ENCODE results near the gene SLC11A1. TPM values are rescaled to one million over a fixed set of nuclear protein-coding genes. Genes with fewer than 3 reads are reported as not detected.

The SLC11A1 gene
- total RNA-seq, 1 experiment from 2014 or later = 0.09 TPM

GRCh38 chr2:218375212-218375611 is 6.9 kb upstream of the SLC11A1 start:
- TF ChIP-seq, protein P1, sequence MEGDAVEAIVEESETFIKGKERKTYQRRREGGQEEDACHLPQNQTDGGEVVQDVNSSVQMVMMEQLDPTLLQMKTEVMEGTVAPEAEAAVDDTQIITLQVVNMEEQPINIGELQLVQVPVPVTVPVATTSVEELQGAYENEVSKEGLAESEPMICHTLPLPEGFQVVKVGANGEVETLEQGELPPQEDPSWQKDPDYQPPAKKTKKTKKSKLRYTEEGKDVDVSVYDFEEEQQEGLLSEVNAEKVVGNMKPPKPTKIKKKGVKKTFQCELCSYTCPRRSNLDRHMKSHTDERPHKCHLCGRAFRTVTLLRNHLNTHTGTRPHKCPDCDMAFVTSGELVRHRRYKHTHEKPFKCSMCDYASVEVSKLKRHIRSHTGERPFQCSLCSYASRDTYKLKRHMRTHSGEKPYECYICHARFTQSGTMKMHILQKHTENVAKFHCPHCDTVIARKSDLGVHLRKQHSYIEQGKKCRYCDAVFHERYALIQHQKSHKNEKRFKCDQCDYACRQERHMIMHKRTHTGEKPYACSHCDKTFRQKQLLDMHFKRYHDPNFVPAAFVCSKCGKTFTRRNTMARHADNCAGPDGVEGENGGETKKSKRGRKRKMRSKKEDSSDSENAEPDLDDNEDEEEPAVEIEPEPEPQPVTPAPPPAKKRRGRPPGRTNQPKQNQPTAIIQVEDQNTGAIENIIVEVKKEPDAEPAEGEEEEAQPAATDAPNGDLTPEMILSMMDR (IDR thresholded peaks at IDR 0.05; ENCODE audit: unreplicated experiment) = no peak
- ChIA-PET POLR2A (interaction anchor here (1.1 to 1.5 kb wide), 2 partner anchors 9 to 24 kb away, joined by 3 read pairs; no protein-coding TSS in a partner anchor), CTCF (interaction anchor here (0.6 to 0.9 kb wide), 3 partner anchors 73 to 229 kb away, joined by 3 to 5 read pairs (median 3); no protein-coding TSS in a partner anchor)
- peak; percentile 73 for DNase-seq (ENCODE audit: unreplicated experiment)
- no peaks in the 10 kb centered on the region for H3K9me3 Mint-ChIP-seq (ENCODE audit: unreplicated experiment)
- BruUV-seq (replicated peaks) = no TSS peak
- intact Hi-C loops (cut with micrococcal nuclease) = no loop called here
- no peak overlapping the region for H3K4me3 Mint-ChIP-seq (ENCODE audit: unreplicated experiment)
- H3K4me1 Mint-ChIP-seq (ENCODE audit: insufficient read depth, unreplicated experiment) = peaks cover 9% of the 10 kb centered on the region
- no peak overlapping the region for H3K27ac Mint-ChIP-seq (ENCODE audit: low read depth, unreplicated experiment)
- peaks cover 4% of the 10 kb centered on the region for H3K27me3 Mint-ChIP-seq (ENCODE audit: insufficient read depth, unreplicated experiment)
- no peaks in the 10 kb centered on the region for H3K36me3 Mint-ChIP-seq (ENCODE audit: insufficient read depth, unreplicated experiment)

GRCh38 chr2:218378053-218378452 is 4.0 kb upstream of the SLC11A1 start:
- ChIA-PET POLR2A (no interaction called here), CTCF (interaction anchor here (0.7 to 1.6 kb wide), 4 partner anchors 15 to 102 kb away, joined by 3 to 5 read pairs (median 3); partner anchors contain the start of genes CATIP and TMBIM1)
- H3K27me3 Mint-ChIP-seq (ENCODE audit: insufficient read depth, unreplicated experiment) = no peaks in the 10 kb centered on the region
- intact Hi-C loops (cut with micrococcal nuclease) = no loop called here
- H3K36me3 Mint-ChIP-seq (ENCODE audit: insufficient read depth, unreplicated experiment) = no peaks in the 10 kb centered on the region
- TF ChIP-seq, protein P1 (IDR thresholded peaks at IDR 0.05; ENCODE audit: unreplicated experiment) = no peak
- H3K4me3 Mint-ChIP-seq (ENCODE audit: unreplicated experiment) = no peak overlapping the region
- BruUV-seq (replicated peaks) = no TSS peak
- H3K27ac Mint-ChIP-seq (ENCODE audit: low read depth, unreplicated experiment) = no peak overlapping the region
- peaks cover 9% of the 10 kb centered on the region for H3K4me1 Mint-ChIP-seq (ENCODE audit: insufficient read depth, unreplicated experiment)
- no peak for DNase-seq (ENCODE audit: unreplicated experiment)
- H3K9me3 Mint-ChIP-seq (ENCODE audit: unreplicated experiment) = no peaks in the 10 kb centered on the region

- no peak for DNase-seq (ENCODE audit: unreplicated experiment)
- Mint-ChIP-seq H3K4me3 (ENCODE audit: unreplicated experiment) (no peak overlapping the region), H3K4me1 (ENCODE audit: insufficient read depth, unreplicated experiment) (peaks cover 10% of the 10 kb centered on the region), H3K9me3 (ENCODE audit: unreplicated experiment) (no peaks in the 10 kb centered on the region), H3K27me3 (ENCODE audit: insufficient read depth, unreplicated experiment) (no peaks in the 10 kb centered on the region), H3K36me3 (ENCODE audit: insufficient read depth, unreplicated experiment) (no peaks in the 10 kb centered on the region), H3K27ac (ENCODE audit: low read depth, unreplicated experiment) (no peak overlapping the region)
- intact Hi-C loops (cut with micrococcal nuclease) = no loop called here
- TF ChIP-seq, protein P1 (IDR thresholded peaks at IDR 0.05; ENCODE audit: unreplicated experiment) = no peak
- POLR2A ChIA-PET = interaction anchor here (0.8 kb wide), 1 partner anchor 79 kb away, joined by 5 read pairs; no protein-coding TSS in a partner anchor
- BruUV-seq (replicated peaks) = no TSS peak
- CTCF ChIA-PET = interaction anchor here (0.7 to 1.2 kb wide), 3 partner anchors 9 to 107 kb away, joined by 3 to 4 read pairs (median 3); no protein-coding TSS in a partner anchor
Measured at GRCh38 chr2:218382785-218383184, 712 bp downstream of the SLC11A1 start.

DNA sequence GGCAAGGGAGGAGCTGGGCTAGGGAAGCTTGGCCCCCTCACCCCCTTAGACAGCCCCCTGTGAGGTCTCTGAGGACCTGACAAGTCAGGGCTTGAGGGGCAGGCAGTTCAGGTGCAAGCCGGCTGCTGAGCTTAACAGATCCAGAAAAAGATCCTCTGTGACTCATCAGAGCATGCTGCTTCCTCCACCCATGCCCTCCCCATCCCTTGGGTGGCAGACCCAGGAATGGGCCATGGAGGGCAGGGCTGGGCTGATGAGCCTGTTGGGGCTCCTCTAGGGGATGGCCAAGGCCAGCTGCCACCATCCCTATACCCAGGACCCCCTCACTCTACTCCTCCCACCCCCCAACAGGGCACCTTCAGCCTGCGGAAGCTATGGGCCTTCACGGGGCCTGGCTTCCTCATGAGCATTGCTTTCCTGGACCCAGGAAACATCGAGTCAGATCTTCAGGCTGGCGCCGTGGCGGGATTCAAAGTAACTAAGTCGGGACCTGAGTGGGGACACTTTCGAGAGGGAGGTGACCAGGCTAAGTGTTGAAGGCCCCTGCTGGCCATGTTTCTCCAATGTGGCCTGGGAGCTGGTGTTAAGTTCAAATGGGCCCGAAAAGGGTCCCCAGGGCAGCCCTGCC is 1.9 kb downstream of the SLC11A1 start:
- H3K36me3 Mint-ChIP-seq (ENCODE audit: insufficient read depth, unreplicated experiment) = no peaks in the 10 kb centered on the region
- no peaks in the 10 kb centered on the region for H3K9me3 Mint-ChIP-seq (ENCODE audit: unreplicated experiment)
- ChIA-PET CTCF (interaction anchor here (0.6 to 2.6 kb wide), 7 partner anchors 9 to 109 kb away, joined by 3 to 10 read pairs (median 3); no protein-coding TSS in a partner anchor), POLR2A (interaction anchor here (0.6 to 1.0 kb wide), 4 partner anchors 8 to 1285 kb away, joined by 3 to 7 read pairs (median 3); partner anchors contain the start of genes AAMP and PNKD)
- H3K27me3 Mint-ChIP-seq (ENCODE audit: insufficient read depth, unreplicated experiment) = no peaks in the 10 kb centered on the region
- TF ChIP-seq, protein P1 (IDR thresholded peaks at IDR 0.05; ENCODE audit: unreplicated experiment) = no peak
- no TSS peak for BruUV-seq (replicated peaks)
- H3K27ac Mint-ChIP-seq (ENCODE audit: low read depth, unreplicated experiment) = no peak overlapping the region
- intact Hi-C loops (cut with micrococcal nuclease) = no loop called here
- no peak overlapping the region for H3K4me3 Mint-ChIP-seq (ENCODE audit: unreplicated experiment)
- H3K4me1 Mint-ChIP-seq (ENCODE audit: insufficient read depth, unreplicated experiment) = peaks cover 10% of the 10 kb centered on the region
- peak; percentile 48 for DNase-seq (ENCODE audit: unreplicated experiment)
